Chondrocyte (in vitro differentiated cells): Measurements from ENCODE around the gene TXNDC5. TPM values are rescaled to one million over a fixed set of nuclear protein-coding genes. Genes with fewer than 3 reads are reported as not detected.

Experiments
- DNase-seq: peaks from one replicate; pipeline ENCODE4 v3.0.0; 2021; ENCODE audit warnings: mixed read lengths, low spot score
- H3K27ac Mint-ChIP-seq: one replicate; pipeline ENCODE4 v1.8.0; 2021; ENCODE audit warnings: mild to moderate bottlenecking, moderate library complexity, mixed read lengths; ENCODE audit not compliant: unreplicated experiment
- H3K27me3 Mint-ChIP-seq: 2 replicates; pipeline ENCODE4 v1.8.0; 2021; ENCODE audit warnings: low read depth, mixed read lengths
- H3K36me3 Mint-ChIP-seq: 2 replicates; pipeline ENCODE4 v1.8.0; 2021; ENCODE audit warnings: low read depth, mixed read lengths
- H3K4me1 Mint-ChIP-seq: 2 replicates; pipeline ENCODE4 v1.8.0; 2021; ENCODE audit warnings: low read depth, mild to moderate bottlenecking, mixed read lengths
- H3K4me3 Mint-ChIP-seq: one replicate; pipeline ENCODE4 v1.8.0; 2021; ENCODE audit warnings: mild to moderate bottlenecking, moderate library complexity, mixed read lengths; ENCODE audit not compliant: unreplicated experiment
- H3K9me3 Mint-ChIP-seq: 2 replicates; pipeline ENCODE4 v1.8.0; 2021; ENCODE audit warnings: low read depth, mixed read lengths
- CTCF ChIP-seq: fragments of 200-600 bp; sonication (generic); IDR thresholded peaks from 2 replicates; pipeline ENCODE4 v1.5.0; 2021; ENCODE audit warnings: antibody characterized with exemption, mild to moderate bottlenecking, moderate library complexity
- long read RNA-seq: library from polyadenylated mRNA; stranded (forward); transcript quantifications from one replicate; pipeline ENCODE4 v2.0.0, GENCODE V29; 2021
- total RNA-seq: library from RNA; stranded (reverse); gene quantifications from 3 replicates; pipeline ENCODE4 v1.2.1, GENCODE V29; 2021

Gene TXNDC5
- total RNA-seq: 226 to 231 TPM (median 230 TPM) in 3 replicates
- long read RNA-seq, transcript TXNDC5-201 (10 exons, 2,964 nt): major isoform, 1,031 of 1,063 reads
- long read RNA-seq, partial matches to known transcripts: 3 of 1,063 reads
- long read RNA-seq, other reads (novel, unspliced or antisense): 27 of 1,063 reads

GRCh38 chr6:7910654-7911344, at the start of gene TXNDC5:
Gene TXNDC5, minus strand, starts transcription at chr6:7910788. Its CDS starts 12 bp downstream, at chr6:7910776.
- TF ChIP-seq CTCF: no peak
- DNase-seq: no peak
- Mint-ChIP-seq H3K27ac (peak within 1 kb of the TSS; percentile 76), H3K36me3 (no peaks in the 10 kb centered on the region), H3K9me3 (no peaks in the 10 kb centered on the region), H3K4me1 (peaks cover 24% of the 10 kb centered on the region), H3K27me3 (no peaks in the 10 kb centered on the region), H3K4me3 (peak within 1 kb of the TSS; percentile 94)

GRCh38 chr6:7960141-7960540, 49.6 kb upstream of the TXNDC5 start:
- H3K27me3 Mint-ChIP-seq: no peaks in the 10 kb centered on the region
- H3K4me3 Mint-ChIP-seq: no peak overlapping the region
- H3K36me3 Mint-ChIP-seq: no peaks in the 10 kb centered on the region
- TF ChIP-seq CTCF: no peak
- no peak overlapping the region for H3K27ac Mint-ChIP-seq
- no peak for DNase-seq
- peaks cover 6% of the 10 kb centered on the region for H3K9me3 Mint-ChIP-seq
- no peaks in the 10 kb centered on the region for H3K4me1 Mint-ChIP-seq

GRCh38 chr6:7959453-7959852, 48.9 kb upstream of the TXNDC5 start:
- no peaks in the 10 kb centered on the region for H3K4me1 Mint-ChIP-seq
- no peak overlapping the region for H3K27ac Mint-ChIP-seq
- TF ChIP-seq CTCF: no peak
- no peaks in the 10 kb centered on the region for H3K36me3 Mint-ChIP-seq
- no peaks in the 10 kb centered on the region for H3K27me3 Mint-ChIP-seq
- no peak for DNase-seq
- H3K4me3 Mint-ChIP-seq: no peak overlapping the region
- peaks cover 3% of the 10 kb centered on the region for H3K9me3 Mint-ChIP-seq

GRCh38 chr6:7958464-7958863, 47.9 kb upstream of the TXNDC5 start:
- no peak for TF ChIP-seq CTCF
- Mint-ChIP-seq H3K36me3 (no peaks in the 10 kb centered on the region), H3K27ac (no peak overlapping the region), H3K27me3 (no peaks in the 10 kb centered on the region), H3K4me1 (peaks cover 3% of the 10 kb centered on the region), H3K9me3 (peaks cover 3% of the 10 kb centered on the region), H3K4me3 (no peak overlapping the region)
- DNase-seq: no peak

GRCh38 chr6:7956257-7956656, 45.7 kb upstream of the TXNDC5 start:
- no peaks in the 10 kb centered on the region for H3K27me3 Mint-ChIP-seq
- H3K36me3 Mint-ChIP-seq: no peaks in the 10 kb centered on the region
- no peak overlapping the region for H3K4me3 Mint-ChIP-seq
- no peak for TF ChIP-seq CTCF
- DNase-seq: no peak
- peaks cover 3% of the 10 kb centered on the region for H3K9me3 Mint-ChIP-seq
- no peak overlapping the region for H3K27ac Mint-ChIP-seq
- H3K4me1 Mint-ChIP-seq: peaks cover 3% of the 10 kb centered on the region
